Measurements from ENCODE around the gene ZNF580.

The ZNF580 gene

DNA sequence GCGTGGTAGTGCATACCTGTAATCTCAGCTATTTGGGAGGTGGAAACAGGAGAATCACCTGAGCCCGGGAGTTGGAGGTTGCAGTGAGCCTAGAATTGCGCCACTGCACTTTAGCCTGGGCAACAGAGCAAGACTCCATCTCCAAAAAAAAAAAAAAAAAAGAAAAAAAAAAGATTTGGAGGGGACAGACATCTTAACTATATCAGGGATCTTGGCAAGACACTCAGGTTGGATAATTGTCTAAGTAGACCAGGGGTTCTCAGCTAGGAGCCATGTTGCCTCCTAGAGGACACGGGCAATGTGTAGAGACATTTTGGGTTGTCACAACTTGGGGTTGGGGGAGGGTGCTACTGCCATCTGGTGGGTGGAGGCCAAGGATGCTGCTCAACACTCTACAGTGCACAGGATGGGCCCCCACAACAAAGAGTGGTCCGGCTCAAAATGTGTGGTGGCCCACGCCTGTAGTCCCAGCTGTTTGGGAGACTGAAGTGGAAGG lies 1.9 kb upstream of the ZNF580 start:
- Histone ChIP-seq H3K36me3 (replicated peaks) (no peaks in the 10 kb centered on the region), H3K27me3 (replicated peaks) (no peaks in the 10 kb centered on the region), H3K4me3 (ENCODE audit: low read depth, low read length) (no peak overlapping the region), H3K27ac (no peak overlapping the region)
- DNase-seq, result no peak
- TF ChIP-seq, protein P1, sequence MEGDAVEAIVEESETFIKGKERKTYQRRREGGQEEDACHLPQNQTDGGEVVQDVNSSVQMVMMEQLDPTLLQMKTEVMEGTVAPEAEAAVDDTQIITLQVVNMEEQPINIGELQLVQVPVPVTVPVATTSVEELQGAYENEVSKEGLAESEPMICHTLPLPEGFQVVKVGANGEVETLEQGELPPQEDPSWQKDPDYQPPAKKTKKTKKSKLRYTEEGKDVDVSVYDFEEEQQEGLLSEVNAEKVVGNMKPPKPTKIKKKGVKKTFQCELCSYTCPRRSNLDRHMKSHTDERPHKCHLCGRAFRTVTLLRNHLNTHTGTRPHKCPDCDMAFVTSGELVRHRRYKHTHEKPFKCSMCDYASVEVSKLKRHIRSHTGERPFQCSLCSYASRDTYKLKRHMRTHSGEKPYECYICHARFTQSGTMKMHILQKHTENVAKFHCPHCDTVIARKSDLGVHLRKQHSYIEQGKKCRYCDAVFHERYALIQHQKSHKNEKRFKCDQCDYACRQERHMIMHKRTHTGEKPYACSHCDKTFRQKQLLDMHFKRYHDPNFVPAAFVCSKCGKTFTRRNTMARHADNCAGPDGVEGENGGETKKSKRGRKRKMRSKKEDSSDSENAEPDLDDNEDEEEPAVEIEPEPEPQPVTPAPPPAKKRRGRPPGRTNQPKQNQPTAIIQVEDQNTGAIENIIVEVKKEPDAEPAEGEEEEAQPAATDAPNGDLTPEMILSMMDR (IDR thresholded peaks at IDR 0.05; ENCODE audit: low read depth, low read length, missing control alignments), result peak; percentile 72
- in situ Hi-C loops (cut with HindIII; ENCODE audit: low pct_ligation_motif_present, low sequenced_read_pairs), result no loop called here

DNA sequence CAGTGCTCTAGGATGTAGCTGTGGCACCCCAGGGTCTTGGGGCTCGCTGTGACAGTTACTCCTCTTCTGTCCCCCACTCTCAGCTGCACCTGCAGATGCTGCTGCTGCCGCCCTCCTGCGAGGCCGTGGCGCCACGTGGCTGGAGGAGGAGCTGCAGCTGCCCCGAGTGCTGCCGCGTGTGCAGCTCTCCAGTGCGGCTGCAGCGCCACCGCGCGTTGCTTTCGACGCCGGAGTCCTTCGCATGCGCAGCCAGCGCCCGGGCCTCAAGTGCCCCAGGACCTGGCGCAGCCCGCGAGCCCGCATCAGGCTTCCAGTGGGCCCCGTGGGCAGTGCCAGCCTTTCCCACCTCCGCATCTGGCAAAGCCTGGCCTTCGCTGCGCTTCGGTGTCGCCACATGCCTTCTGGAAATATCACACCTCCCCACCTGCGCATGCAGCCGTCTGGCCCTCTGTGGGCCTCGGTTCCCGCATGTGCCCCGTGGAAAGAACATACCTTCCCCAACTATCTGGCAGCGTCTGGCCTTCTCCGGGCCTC lies 692 bp upstream of the ZNF580 start:
- Histone ChIP-seq H3K36me3 (replicated peaks) (peaks cover 3% of the 10 kb centered on the region), H3K27ac (peak overlapping the region; percentile 82), H3K27me3 (replicated peaks) (no peaks in the 10 kb centered on the region), H3K4me3 (ENCODE audit: low read depth, low read length) (peak overlapping the region; percentile 80)
- in situ Hi-C loops (cut with HindIII; ENCODE audit: low pct_ligation_motif_present, low sequenced_read_pairs), result no loop called here
- DNase-seq, result peak; percentile 53
- TF ChIP-seq, protein P1 (IDR thresholded peaks at IDR 0.05; ENCODE audit: low read depth, low read length, missing control alignments), result peak; percentile 53

DNA sequence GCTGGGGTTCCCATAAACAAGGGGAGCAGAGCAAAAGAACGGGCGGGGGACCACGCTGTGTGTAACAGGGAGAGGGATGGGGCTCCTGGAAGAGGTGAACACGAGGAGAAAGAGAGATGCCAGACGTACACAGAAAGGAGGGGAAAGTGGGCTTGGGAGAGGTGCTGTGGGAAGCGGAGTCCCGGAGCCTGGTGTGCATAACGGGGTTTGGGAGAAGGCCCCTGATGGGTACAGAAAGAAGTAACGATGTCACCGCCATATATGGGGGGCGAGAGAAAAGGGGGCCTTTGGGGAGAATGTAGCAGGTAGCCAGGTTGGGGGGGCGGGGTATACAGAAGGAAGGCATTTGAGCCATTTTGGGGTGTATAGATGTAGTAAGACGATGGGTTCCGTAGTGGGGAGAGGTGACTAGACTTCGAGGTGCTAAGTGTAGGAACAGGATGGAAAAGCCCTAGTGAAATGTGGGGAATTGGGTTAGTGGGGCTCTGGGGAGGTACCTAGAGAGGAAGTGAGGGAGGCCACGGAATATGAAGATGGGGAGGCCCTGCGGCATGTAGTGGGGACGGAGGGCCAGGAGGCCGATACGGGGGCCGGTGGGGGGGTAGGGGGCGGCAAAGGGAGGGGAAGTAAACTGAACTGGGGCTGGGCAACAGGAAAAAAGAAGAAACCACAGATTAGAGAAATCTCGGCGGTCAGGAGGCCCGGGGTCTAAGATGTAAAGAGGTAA lies 787 bp downstream of the ZNF580 start:
- peak overlapping the region; percentile 80 for H3K4me3 ChIP-seq (ENCODE audit: low read depth, low read length)
- H3K27ac ChIP-seq, result peak overlapping the region; percentile 82
- in situ Hi-C loops (cut with HindIII; ENCODE audit: low pct_ligation_motif_present, low sequenced_read_pairs), result no loop called here
- TF ChIP-seq, protein P1 (IDR thresholded peaks at IDR 0.05; ENCODE audit: low read depth, low read length, missing control alignments), result no peak
- H3K27me3 ChIP-seq (replicated peaks), result no peaks in the 10 kb centered on the region
- peaks cover 8% of the 10 kb centered on the region for H3K36me3 ChIP-seq (replicated peaks)
- no peak for DNase-seq

DNA sequence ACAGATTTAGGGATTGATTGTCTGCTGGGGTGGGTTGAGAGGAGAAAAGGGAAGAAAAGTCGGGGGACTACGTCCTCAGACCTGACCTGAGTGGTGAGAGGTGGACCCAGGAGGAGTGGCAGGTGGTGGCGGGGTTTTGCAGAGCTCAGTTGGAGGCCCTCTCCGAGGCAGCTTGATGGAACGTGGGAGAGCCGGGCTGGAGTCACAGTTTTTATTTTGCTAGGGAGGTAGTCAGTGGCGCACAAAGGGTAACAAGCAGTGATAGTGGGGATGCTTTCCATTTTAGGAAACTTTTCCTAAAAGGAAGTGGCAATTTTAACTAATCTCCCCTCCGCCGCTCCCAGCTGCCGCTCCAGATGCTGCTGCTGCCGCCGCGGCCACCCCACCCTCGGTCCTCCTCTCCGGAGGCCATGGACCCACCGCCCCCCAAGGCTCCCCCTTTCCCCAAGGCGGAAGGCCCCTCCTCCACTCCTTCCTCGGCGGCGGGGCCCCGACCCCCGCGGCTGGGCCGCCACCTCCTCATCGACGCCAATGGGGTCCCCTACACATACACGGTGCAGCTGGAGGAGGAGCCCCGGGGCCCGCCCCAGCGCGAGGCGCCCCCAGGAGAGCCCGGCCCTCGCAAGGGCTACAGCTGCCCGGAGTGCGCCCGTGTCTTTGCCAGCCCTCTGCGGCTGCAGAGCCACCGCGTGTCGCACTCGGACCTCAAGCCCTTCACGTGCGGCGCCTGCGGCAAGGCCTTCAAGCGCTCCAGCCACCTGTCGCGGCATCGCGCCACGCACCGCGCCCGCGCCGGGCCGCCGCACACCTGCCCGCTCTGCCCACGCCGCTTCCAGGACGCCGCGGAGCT lies 1.6 kb downstream of the ZNF580 start:
- in situ Hi-C loops (cut with HindIII; ENCODE audit: low pct_ligation_motif_present, low sequenced_read_pairs), result no loop called here
- Histone ChIP-seq H3K4me3 (ENCODE audit: low read depth, low read length) (peak overlapping the region; percentile 80), H3K36me3 (replicated peaks) (peaks cover 8% of the 10 kb centered on the region), H3K27ac (no peak overlapping the region), H3K27me3 (replicated peaks) (no peaks in the 10 kb centered on the region)
- no peak for DNase-seq
- TF ChIP-seq, protein P1 (IDR thresholded peaks at IDR 0.05; ENCODE audit: low read depth, low read length, missing control alignments), result no peak

DNA sequence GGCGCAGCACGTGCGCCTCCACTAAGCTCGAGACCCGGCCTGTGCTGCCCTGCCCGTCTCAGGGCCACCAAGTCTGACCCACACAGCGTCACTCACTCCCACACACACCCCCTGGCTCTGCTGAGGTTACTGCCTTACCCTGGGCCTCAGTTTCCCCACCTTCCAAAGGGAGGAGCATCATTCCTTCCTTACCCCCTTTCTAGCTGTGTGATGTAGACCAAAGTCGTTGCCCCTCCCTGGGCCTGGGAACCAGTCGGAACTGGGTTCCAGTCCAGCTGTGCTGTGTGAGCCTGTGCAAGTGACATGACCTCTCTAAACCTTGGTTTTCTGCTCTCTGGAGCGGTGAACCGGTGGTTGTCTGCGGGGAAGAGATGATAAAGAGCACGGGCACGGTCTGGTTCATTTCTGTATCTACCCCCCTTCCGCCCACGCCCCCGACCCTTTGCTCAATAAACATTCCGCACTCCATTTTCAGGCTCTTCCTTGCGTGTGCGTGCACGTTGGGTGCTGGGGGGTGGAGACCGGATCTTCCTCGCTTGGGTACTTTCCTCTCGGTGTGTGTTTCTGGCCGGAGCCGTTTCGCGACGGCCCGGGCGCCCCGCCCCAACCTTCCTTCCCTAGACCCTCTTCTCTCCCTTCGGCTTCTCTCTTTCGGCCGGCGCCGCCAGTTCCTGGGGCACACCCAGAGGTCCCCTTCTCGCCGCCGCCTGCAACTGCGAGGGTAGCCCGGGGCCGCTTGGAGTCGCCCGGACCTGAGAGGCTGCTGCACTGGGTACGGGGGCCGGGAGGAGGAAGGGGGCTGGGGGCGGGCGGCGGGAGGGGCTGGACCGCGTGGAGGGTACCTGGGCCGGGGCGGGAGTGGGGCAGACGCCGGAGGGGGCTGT lies 2.4 kb downstream of the ZNF580 start, which contains the start of gene ZNF581:
Gene ZNF581, plus strand, starts transcription at position 647 of the 884 bp plus-strand sequence. CDS start 923 bp downstream, outside the sequence.
- TF ChIP-seq, protein P1 (IDR thresholded peaks at IDR 0.05; ENCODE audit: low read depth, low read length, missing control alignments), result no peak
- peaks cover 8% of the 10 kb centered on the region for H3K36me3 ChIP-seq (replicated peaks)
- in situ Hi-C loops (cut with HindIII; ENCODE audit: low pct_ligation_motif_present, low sequenced_read_pairs), result no loop called here
- DNase-seq, result peak; percentile 65
- H3K27me3 ChIP-seq (replicated peaks), result no peaks in the 10 kb centered on the region
- H3K27ac ChIP-seq, result peak within 1 kb of the TSS; percentile 19
- peak within 1 kb of the TSS; percentile 80 for H3K4me3 ChIP-seq (ENCODE audit: low read depth, low read length)

Measured in brain microvascular endothelial cell (primary cell).